Lower leg skin (tissue), 3 donors: ENCODE results near the gene ATP8A2.

Source experiments
- CTCF ChIP-seq, 3 donors: fragments of 450-650 bp; IDR thresholded peaks; one replicate each; pipeline ENCODE4 v1.5.1; 2016; ENCODE audit warnings: antibody characterized with exemption in 3 of 3, mild to moderate bottlenecking in 3 of 3, moderate library complexity in 2 of 3
- POLR2A ChIP-seq, 2 donors: fragments of 450-650 bp; IDR thresholded peaks; one replicate each; pipeline ENCODE4 v1.6.1; 2016 to 2017; ENCODE audit warnings: antibody characterized with exemption in 2 of 2, mild to moderate bottlenecking in 1 of 2, moderate library complexity in 1 of 2

- TF ChIP-seq POLR2A (IDR thresholded peaks at IDR 0.05): no peak
- TF ChIP-seq CTCF (IDR thresholded peaks at IDR 0.05): no peak
These were observed 669.7 kb downstream of the ATP8A2 start for GRCh38 chr13:26041444-26041843.
